HepG2 (cell line): ENCODE results near the gene TP53BP2. TPM values are rescaled to one million over a fixed set of nuclear protein-coding genes. Genes with fewer than 3 reads are reported as not detected.
A peak's percentile ranks its signal among the peaks of the same experiment; 100 is the strongest.

Experiments used
- ATAC-seq: fragments of 200-7000 bp; cut with Tn5 transposase; 3 replicates; pipeline ENCODE4 v1.9.1; 2020; ENCODE audit warnings: mild to moderate bottlenecking, moderate library complexity
- BruUV-seq: library from RNA; stranded (reverse); fragments of 400-500 nt; replicated peaks from 2 replicates; lab custom pipeline; 2021; lab: Mats Ljungman, UMichigan
- CTCF ChIA-PET: fragments of 300-600 bp; formaldehyde crosslinking; extraction: SDS; loops from one replicate; lab custom pipeline; 2021; ENCODE audit warnings: low total read pairs, inconsistent platforms, low intra/inter-chr PET ratio; lab: Yijun Ruan, JAX
- POLR2A ChIA-PET: fragments of 350-600 bp; sonication (Branson Sonifier 250); formaldehyde crosslinking; loops from one replicate; lab custom pipeline; 2020; ENCODE audit warnings: antibody characterized with exemption, inconsistent platforms; lab: Yijun Ruan, JAX
- DNase-seq: peaks from one replicate; pipeline ENCODE4 v3.0.0-alpha.2; 2015; ENCODE audit warnings: low spot score
- FAIRE-seq: peaks from 3 replicates; lab custom pipeline; 2011; peaks lifted over from hg19 to GRCh38; lab: Jason Lieb, UNC
- H2AFZ ChIP-seq: one replicate; pipeline ENCODE4 v1.6.1; 2011; ENCODE audit warnings: low read length, inconsistent platforms
- H3K27ac ChIP-seq: fragments of 300-600 bp; 3 replicates; pipeline ENCODE4 v1.8.0; 2011; ENCODE audit warnings: mixed run types, mild to moderate bottlenecking, mixed read lengths, low read length, inconsistent platforms; ENCODE audit not compliant: insufficient read depth; ENCODE audit errors: extremely low read length
- H3K27me3 ChIP-seq, 2 experiments: fragments of 200-600 bp in 1 of 2; 2 replicates in 1 of 2; 3 replicates in 1 of 2; pipeline versions ENCODE4 v1.6.0 to v1.8.0; 2011; ENCODE audit warnings: low read length in 2 of 2, mild to moderate bottlenecking in 2 of 2, moderate library complexity in 2 of 2, inconsistent platforms in 1 of 2; ENCODE audit not compliant: insufficient read depth in 2 of 2, control insufficient read depth in 1 of 2
- H3K36me3 ChIP-seq, 2 experiments: fragments of 200-600 bp in 1 of 2; replicated peaks in 1 of 2; 2 replicates in 1 of 2; 3 replicates in 1 of 2; pipeline versions ENCODE4 v1.5.1 to v1.8.0; 2011; ENCODE audit warnings: low read length in 2 of 2, inconsistent platforms in 1 of 2; ENCODE audit not compliant: insufficient read depth in 2 of 2, control insufficient read depth in 1 of 2
- H3K4me1 ChIP-seq: 2 replicates; pipeline ENCODE4 v1.5.1; 2012; ENCODE audit warnings: low read length, inconsistent platforms; ENCODE audit not compliant: insufficient read depth
- H3K4me2 ChIP-seq: 2 replicates; pipeline ENCODE4 v1.6.0; 2011; ENCODE audit warnings: low read depth, low read length, inconsistent platforms
- H3K4me3 ChIP-seq, 3 experiments: fragments of 200-600 bp in 1 of 3; sonication (generic), shearing (Covaris generic) in 1 of 3; replicated peaks in 1 of 3; 2 replicates each; pipeline ENCODE4 v1.5.1; 2011 to 2016; ENCODE audit warnings: low read length in 3 of 3, inconsistent platforms in 2 of 3, low read depth in 2 of 3, mild to moderate bottlenecking in 2 of 3, control low read depth in 1 of 3, mixed read lengths in 1 of 3; ENCODE audit not compliant: insufficient read depth in 1 of 3
- H3K79me2 ChIP-seq: one replicate; pipeline ENCODE4 v1.6.1; 2011; ENCODE audit warnings: low read length, inconsistent platforms; ENCODE audit not compliant: insufficient read depth
- H3K9ac ChIP-seq: 2 replicates; pipeline ENCODE4 v1.6.0; 2011; ENCODE audit warnings: mild to moderate bottlenecking, low read depth, low read length, inconsistent platforms; ENCODE audit not compliant: insufficient read depth
- H3K9me3 ChIP-seq: 2 replicates; pipeline ENCODE4 v1.5.1; 2012; ENCODE audit warnings: mild to moderate bottlenecking, low read length
- H4K20me1 ChIP-seq: 2 replicates; pipeline ENCODE4 v1.6.0; 2011; ENCODE audit warnings: inconsistent platforms, mild to moderate bottlenecking, low read length, moderate library complexity; ENCODE audit not compliant: insufficient read depth
- GABPB1 ChIP-seq: IDR thresholded peaks from 2 replicates; pipeline ENCODE4 v1.6.1; 2016; ENCODE audit warnings: mild to moderate bottlenecking, missing genetic modification reagents, moderate library complexity, missing compliant biosample characterization
- MTF2 ChIP-seq: sonication (generic); formaldehyde crosslinking; IDR thresholded peaks from 2 replicates; pipeline ENCODE4 v1.5.0; 2020; ENCODE audit warnings: missing genetic modification reagents, borderline replicate concordance
- ONECUT2 ChIP-seq: sonication (generic); formaldehyde crosslinking; IDR thresholded peaks from 2 replicates; pipeline ENCODE4 v1.4.0; 2020; ENCODE audit warnings: missing genetic modification reagents
- PAF1 ChIP-seq: IDR thresholded peaks from 2 replicates; pipeline ENCODE4 v1.6.1; 2016; ENCODE audit warnings: missing genetic modification reagents, missing compliant biosample characterization
- STAG1 ChIP-seq: sonication (generic); formaldehyde crosslinking; IDR thresholded peaks from 2 replicates; pipeline ENCODE4 v1.4.0; 2020; ENCODE audit warnings: missing genetic modification reagents
- ZNF30 ChIP-seq: sonication (generic); formaldehyde crosslinking; IDR thresholded peaks from 2 replicates; pipeline ENCODE4 v1.5.0; 2020; ENCODE audit warnings: mild to moderate bottlenecking, missing genetic modification reagents
- ZNF484 ChIP-seq: sonication (generic); formaldehyde crosslinking; IDR thresholded peaks from 2 replicates; pipeline ENCODE4 v1.5.1; 2020; ENCODE audit warnings: mild to moderate bottlenecking, low read depth, missing genetic modification reagents, borderline replicate concordance
- ZNF501 ChIP-seq: sonication (generic); formaldehyde crosslinking; IDR thresholded peaks from 2 replicates; pipeline ENCODE4 v1.5.1; 2020; ENCODE audit warnings: mild to moderate bottlenecking, moderate library complexity, missing genetic modification reagents
- ZSCAN29 ChIP-seq: sonication (generic); formaldehyde crosslinking; conservative IDR thresholded peaks from 2 replicates; pipeline ENCODE4 v1.4.0; 2020; ENCODE audit warnings: mild to moderate bottlenecking, missing genetic modification reagents
- WGBS: methylation state at CpG from one replicate; pipeline ENCODE4 v1.1.6; 2017; ENCODE audit warnings: low lambda C conversion rate; 5-methylcytosine and 5-hydroxymethylcytosine counted together
- in situ Hi-C: cut with HindIII; loops from 2 replicates; pipeline ENCODE4 v1.10.0; 2017; ENCODE audit warnings: low pct_unique_long_range_greater_than_20kb; ENCODE audit not compliant: extremely low pct_ligation_motif_present
- intact Hi-C: fragments of 100-400 bp; cut with micrococcal nuclease; formaldehyde crosslinking; loops from one replicate; pipeline ENCODE4 v1.10.0; 2022; ENCODE audit not compliant: unreplicated experiment
- polyA plus RNA-seq, 8 experiments: library from polyadenylated mRNA; depleted of rRNA in 3 of 8; stranded (reverse) in 7 of 8; unstranded in 1 of 8; fragments of >200 nt; fragmentation: Illumina TruSeq in 4 of 8; extraction: Trizol in 4 of 8; gene quantifications; 2 replicates each; pipeline versions ENCODE4 v1.2.1 to v1.2.3, GENCODE V29; 2011 to 2016; ENCODE audit warnings: low read depth in 4 of 8, missing spikeins in 1 of 8, mixed read lengths in 1 of 8; ENCODE audit not compliant: insufficient read depth in 1 of 8
- total RNA-seq, 5 experiments: library from RNA; depleted of rRNA; stranded (reverse); fragments of >200 nt; fragmentation: Illumina TruSeq; extraction: Trizol; gene quantifications; 2 replicates each; pipeline ENCODE4 v1.2.3, GENCODE V29; 2016; ENCODE audit warnings: low read depth in 1 of 5

TP53BP2 gene
- total and polyA plus RNA-seq, 2 of the 13 experiments (the other 11 are each of a cell fraction or from before 2014, with no cell fraction given) = 10.0 to 14.0 TPM

- Histone ChIP-seq H3K36me3 (peaks cover 3 to 31% of the 10 kb centered on the region in 2 experiments; a peak in 4 of 5 replicates), H3K4me3 (no peak overlapping the region), H4K20me1 (no peaks in the 10 kb centered on the region), H3K4me2 (no peak overlapping the region), H3K4me1 (peaks cover 10% of the 10 kb centered on the region; the same call in 1 of the 2 replicates)
- DNase-seq (no peak), ATAC-seq (no peak)
- POLR2A ChIA-PET = no interaction called here
- no peak for TF ChIP-seq ZNF484
- no peak for TF ChIP-seq PAF1 (CRISPR knock-in tag)
- no peak for TF ChIP-seq MTF2 (CRISPR knock-in tag)
- no peak for TF ChIP-seq STAG1 (CRISPR knock-in tag)
- TF ChIP-seq ZSCAN29 (CRISPR knock-in tag) = no peak
- no peak for TF ChIP-seq ZNF501 (CRISPR knock-in tag)
- no peak for TF ChIP-seq GABPB1 (CRISPR knock-in tag)
- TF ChIP-seq ONECUT2 (CRISPR knock-in tag) = 0 out of 2 replicates have a peak, but pooled peaks have one; percentile 36
- TF ChIP-seq ZNF30 (CRISPR knock-in tag) = no peak
- TF ChIP-seq, all 625 proteins: peak for 1
- in situ Hi-C loops (no loop called here), intact Hi-C loops (no loop called here)
- Histone ChIP-seq H3K79me2 (peaks cover 2% of the 10 kb centered on the region), H2AFZ (no peak overlapping the region), H3K27ac (peak overlapping the region; percentile 11), H3K9me3 (no peaks in the 10 kb centered on the region), H3K9ac (no peak overlapping the region), H3K27me3 (no peaks in the 10 kb centered on the region)
- BruUV-seq = no TSS peak
- CTCF ChIA-PET = no interaction called here
- 82% methylated on average over 4 of the region's 4 CpGs for WGBS
- FAIRE-seq = no peak
Observed at GRCh38 chr1:223815020-223815853, 30.5 kb downstream of the TP53BP2 start.
